ENCODE measurements around the gene RBMXL3.
"Not testable (repeated sequence)": the region's sequence is repeated elsewhere in the genome, so short reads cannot be mapped to it uniquely, and the experiment has no call there.

The RBMXL3 gene

GRCh38 chrX:115214151-115214550 lies 24.9 kb downstream of the RBMXL3 start:
- no peak for TF ChIP-seq CTCF (IDR thresholded peaks at IDR 0.05; ENCODE audit: control extremely low read depth, extremely low read depth, low read depth, missing control alignments)
- CTCF ChIA-PET, result interaction anchor here (1.2 kb wide), 1 partner anchor 15 kb away, joined by 3 read pairs; no protein-coding TSS in a partner anchor

GRCh38 chrX:115214605-115215004 lies 25.4 kb downstream of the RBMXL3 start:
- no peak for DNase-seq (ENCODE audit: extremely low spot score)
- CTCF ChIA-PET, result no interaction called here
- TF ChIP-seq CTCF (IDR thresholded peaks at IDR 0.05; ENCODE audit: control extremely low read depth, extremely low read depth, low read depth, missing control alignments), result no peak
- POLR2A ChIA-PET, result no interaction called here

More at GRCh38 chrX:115214151-115214550, 24.9 kb downstream of the RBMXL3 start:
- POLR2A ChIA-PET, result no interaction called here
- no peak for DNase-seq (ENCODE audit: extremely low spot score)

GRCh38 chrX:115217346-115217745 lies 28.1 kb downstream of the RBMXL3 start:
- CTCF ChIA-PET; DNase-seq (ENCODE audit: extremely low spot score); POLR2A ChIA-PET: not testable (repeated sequence)

GRCh38 chrX:115226929-115227328 lies 37.7 kb downstream of the RBMXL3 start:
- no peak for DNase-seq (ENCODE audit: extremely low spot score)
- TF ChIP-seq CTCF (IDR thresholded peaks at IDR 0.05; ENCODE audit: control extremely low read depth, extremely low read depth, low read depth, missing control alignments), result peak; percentile 7
- POLR2A ChIA-PET, result no interaction called here
- CTCF ChIA-PET, result no interaction called here

- ChIA-PET POLR2A (no interaction called here), CTCF (interaction anchor here (1.6 kb wide), 1 partner anchor 16 kb away, joined by 3 read pairs; no protein-coding TSS in a partner anchor)
- no peak for DNase-seq (ENCODE audit: extremely low spot score)
- TF ChIP-seq CTCF (IDR thresholded peaks at IDR 0.05; ENCODE audit: control extremely low read depth, extremely low read depth, low read depth, missing control alignments), result no peak
These were observed 40.3 kb downstream of the RBMXL3 start for GRCh38 chrX:115229337-115230003.

- POLR2A ChIA-PET, result no interaction called here
- CTCF ChIA-PET, result no interaction called here
- no peak for DNase-seq (ENCODE audit: extremely low spot score)
- no peak for TF ChIP-seq CTCF (IDR thresholded peaks at IDR 0.05; ENCODE audit: control extremely low read depth, extremely low read depth, low read depth, missing control alignments)
These were observed 43.8 kb downstream of the RBMXL3 start for GRCh38 chrX:115232933-115233496.
